T47D (cell line): ENCODE data around the gene EML6.

Experiments
- DNase-seq, 2 experiments: peaks; one replicate each; pipeline versions ENCODE4 v3.0.0 to v3.0.0-alpha.2; 2011 to 2012; ENCODE audit warnings: low read depth in 1 of 2, low spot score in 1 of 2
- JUND ChIP-seq: IDR thresholded peaks from 2 replicates; pipeline ENCODE4 v1.6.1; 2012; ENCODE audit warnings: low read depth
- in situ Hi-C: cut with HindIII; loops from 2 replicates; pipeline ENCODE4 v1.10.0; 2016; ENCODE audit warnings: low sequenced_read_pairs, low pct_unique_long_range_greater_than_20kb

The EML6 gene

DNA sequence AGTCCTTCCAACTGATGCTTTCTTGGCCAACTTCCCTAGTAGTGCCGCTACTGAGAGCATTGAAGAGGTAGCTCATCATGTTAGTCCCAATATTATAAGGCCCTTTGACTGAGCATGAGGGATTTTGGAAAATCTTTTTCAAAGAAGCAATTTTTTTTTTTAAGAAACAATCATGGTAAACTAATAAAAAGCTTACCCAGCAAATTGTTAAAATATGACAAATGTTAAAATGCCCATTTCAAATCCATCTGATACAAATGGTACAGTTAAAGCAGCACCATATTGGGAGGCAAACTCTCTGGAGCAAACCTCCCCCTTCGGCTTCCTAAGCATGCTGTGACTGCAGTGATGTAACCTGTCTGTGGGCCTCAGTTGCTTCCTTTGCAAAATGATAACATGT lies 191.2 kb downstream of the EML6 start:
- TF ChIP-seq JUND, result no peak
- in situ Hi-C loops, result no loop called here
- DNase-seq, result no peak

GRCh38 chr2:54915101-54915500 lies 191.6 kb downstream of the EML6 start:
- TF ChIP-seq JUND, result no peak
- no peak for DNase-seq
- in situ Hi-C loops, result no loop called here

GRCh38 chr2:54916637-54917036 lies 193.2 kb downstream of the EML6 start:
- no peak for TF ChIP-seq JUND
- DNase-seq, result no peak
- in situ Hi-C loops, result no loop called here

DNA sequence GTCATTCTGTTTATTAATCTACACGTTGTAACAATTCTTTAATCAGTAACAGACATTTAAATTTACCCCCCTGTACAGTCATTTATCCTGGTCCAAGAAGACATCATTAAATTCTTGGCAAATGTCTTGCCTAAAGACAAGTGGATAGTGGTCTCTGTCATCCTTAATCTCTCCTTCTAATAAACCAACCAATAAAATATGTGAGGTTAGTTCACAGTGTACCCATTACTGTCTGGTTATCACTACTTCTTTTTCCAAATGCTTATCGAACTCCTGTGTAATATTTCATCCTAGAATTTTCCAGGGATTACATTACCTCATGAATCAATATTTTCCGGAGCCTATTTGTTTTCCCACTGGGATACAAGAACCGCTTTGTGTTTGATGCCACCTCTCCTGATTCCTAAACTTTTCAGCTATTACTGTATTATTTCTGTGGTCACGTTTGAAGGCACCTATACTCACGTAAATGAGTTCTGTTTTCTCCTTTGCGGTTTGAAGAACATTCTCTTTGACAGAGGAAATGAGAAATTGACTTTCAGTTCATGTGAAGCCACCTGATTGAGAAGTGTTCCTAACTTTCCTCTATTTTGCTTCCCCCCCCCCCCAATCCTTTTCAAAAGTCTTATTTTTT lies 195.3 kb downstream of the EML6 start:
- TF ChIP-seq JUND, result no peak
- in situ Hi-C loops, result no loop called here
- no peak for DNase-seq

DNA sequence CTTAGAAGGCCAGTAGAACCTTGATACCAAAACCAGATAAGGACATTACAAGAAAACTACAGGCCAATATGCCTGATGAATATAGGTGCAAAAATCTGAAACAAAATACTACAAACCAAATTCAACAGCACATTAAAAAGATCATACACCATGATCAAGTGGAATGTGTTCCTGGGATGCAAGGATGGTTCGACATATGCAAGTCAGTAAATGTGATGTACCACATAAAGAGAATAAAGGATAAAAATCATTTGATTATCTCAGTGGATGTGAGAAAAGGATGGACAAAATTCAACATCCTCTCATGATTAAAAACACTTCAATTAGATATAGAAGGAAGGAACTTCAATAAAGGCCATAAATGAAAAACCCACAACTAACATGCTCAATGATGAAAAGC lies 197.2 kb downstream of the EML6 start:
- DNase-seq, result no peak
- in situ Hi-C loops, result no loop called here
- TF ChIP-seq JUND, result no peak

DNA sequence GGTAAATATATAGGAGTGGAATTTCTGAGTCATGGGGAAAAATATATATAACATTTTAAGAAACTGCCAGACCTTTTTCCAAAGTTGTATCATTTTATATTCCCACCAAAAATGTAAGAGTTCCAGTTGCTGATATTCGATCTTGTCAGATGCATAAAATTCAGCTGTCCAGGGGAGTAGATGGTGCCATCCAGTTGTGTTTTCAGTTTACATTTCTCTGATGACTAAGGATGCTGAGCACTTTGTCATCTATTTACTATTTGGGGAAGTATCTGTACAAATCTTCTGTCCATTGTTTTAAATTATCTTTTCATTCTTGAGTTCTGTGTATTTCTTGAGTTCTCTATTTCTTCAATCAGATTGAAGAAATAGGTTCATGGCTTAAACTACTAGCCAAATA lies 200.7 kb downstream of the EML6 start:
- in situ Hi-C loops, result no loop called here
- TF ChIP-seq JUND, result no peak
- no peak for DNase-seq

- in situ Hi-C loops, result no loop called here
- TF ChIP-seq JUND, result no peak
- no peak for DNase-seq
Measured at GRCh38 chr2:54925022-54925421, 201.6 kb downstream of the EML6 start.

DNA sequence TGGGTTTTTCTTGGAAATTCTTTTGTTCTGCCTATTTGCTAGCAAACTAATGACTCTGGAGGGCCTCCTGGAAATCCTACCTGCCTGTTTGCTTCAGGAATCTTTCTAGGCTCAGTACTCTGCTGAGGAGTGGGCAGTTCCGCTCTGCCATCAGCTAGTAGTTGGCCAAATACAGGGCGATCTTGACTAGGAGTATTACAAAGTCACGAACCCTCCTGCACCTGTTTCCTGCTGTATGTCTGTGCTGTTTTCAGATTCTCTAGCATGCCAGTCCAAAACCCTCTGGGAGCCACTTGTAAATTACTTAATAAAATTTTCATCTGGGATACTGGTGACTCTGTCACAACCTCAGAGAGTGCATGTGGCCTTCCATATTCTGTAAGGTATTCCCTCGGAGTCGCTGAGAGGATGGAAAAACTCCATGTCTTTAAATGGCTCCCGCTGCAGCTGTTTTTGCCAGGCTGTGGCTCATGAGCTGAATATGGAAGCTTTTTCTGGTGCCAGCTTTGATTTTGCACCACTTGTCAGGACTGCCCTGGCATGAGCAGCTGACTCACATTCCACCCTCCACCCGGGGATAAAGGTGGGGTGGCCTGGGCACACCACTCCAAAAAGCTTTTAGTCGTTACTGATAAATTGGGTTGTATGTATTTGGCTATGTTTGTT lies 203.8 kb downstream of the EML6 start:
- in situ Hi-C loops, result no loop called here
- DNase-seq, result no peak
- TF ChIP-seq JUND, result no peak

- DNase-seq, result no peak
- in situ Hi-C loops, result no loop called here
- no peak for TF ChIP-seq JUND
Measured at GRCh38 chr2:54927751-54928615, 204.5 kb downstream of the EML6 start.

DNA sequence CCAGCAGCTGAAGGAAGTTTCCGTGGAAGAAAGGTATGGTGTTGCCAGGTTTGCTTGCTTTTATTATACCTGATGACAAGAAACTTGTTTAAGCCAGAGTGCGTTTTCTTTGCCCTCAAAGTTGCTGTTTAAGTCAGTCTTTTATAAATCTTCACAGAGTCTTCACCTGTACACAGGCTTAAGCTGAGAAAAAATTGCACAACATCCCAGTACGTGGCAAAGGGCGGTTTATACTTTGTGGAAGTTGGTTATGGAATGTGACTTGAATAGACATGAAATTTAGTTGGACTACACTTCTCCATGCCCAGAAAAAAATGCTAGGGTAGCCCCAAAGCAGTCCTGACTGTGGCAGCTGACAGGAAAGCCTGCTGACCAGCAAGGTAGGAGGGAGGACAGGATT lies 205.3 kb downstream of the EML6 start:
- in situ Hi-C loops, result no loop called here
- no peak for TF ChIP-seq JUND
- DNase-seq, result no peak

DNA sequence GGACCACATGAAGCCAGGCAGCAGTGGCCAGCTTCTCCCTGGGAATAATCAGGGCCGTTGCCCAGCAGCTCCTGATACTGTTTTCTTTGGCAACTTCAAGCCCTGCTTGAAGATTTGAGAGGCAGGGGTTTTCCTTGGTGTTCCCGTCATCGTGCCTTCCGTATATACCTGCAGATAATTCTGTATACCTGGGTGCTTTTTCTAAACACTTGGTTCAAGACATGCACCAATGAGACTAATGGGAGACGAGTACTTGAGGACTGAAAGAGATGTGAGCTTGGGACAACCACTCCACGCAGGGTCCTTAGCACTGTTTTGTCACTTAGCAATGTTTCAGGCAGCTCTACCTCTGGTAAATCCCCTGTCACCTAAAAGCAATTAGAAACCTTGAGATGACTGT lies 208.0 kb downstream of the EML6 start:
- DNase-seq, result no peak
- in situ Hi-C loops, result no loop called here
- TF ChIP-seq JUND, result no peak

DNA sequence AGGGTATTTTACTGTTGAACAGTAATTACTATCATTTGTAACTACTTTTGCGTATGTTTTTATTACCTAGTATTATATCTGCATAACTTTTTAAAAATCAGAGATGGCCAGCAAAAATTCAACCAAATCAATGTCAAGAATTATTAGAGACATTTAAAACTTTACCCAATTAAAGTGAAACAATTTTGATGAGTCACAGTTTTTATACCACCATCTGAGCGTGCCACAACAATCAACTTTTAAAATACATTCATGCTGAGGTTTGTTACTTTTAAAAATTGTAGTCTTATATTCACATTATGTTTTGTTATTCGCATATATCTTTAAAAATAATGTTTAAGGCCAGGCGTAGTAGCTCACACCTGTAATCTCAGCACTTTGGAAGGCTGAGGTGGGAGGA lies 211.9 kb downstream of the EML6 start:
- DNase-seq, result no peak
- no peak for TF ChIP-seq JUND
- in situ Hi-C loops, result no loop called here

DNA sequence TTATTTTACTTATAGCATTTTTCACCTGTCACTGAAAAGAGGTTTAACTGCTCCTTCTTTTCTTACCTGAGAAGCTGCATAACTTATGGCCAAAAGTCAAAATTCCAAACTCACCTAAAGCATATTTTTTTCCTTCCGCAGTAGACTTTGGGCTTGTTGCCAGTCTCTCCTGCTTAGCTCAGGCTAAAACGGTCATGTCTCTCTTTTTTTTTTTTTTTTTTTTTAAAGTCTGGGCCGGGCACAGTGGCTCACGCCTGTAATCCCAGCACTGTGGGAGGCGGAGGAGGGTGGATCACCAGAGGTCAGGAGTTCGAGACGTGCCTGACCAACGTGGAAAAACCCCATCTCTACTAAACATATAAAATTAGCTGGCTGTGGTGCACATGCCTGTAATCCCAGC lies 213.3 kb downstream of the EML6 start:
- in situ Hi-C loops, result no loop called here
- DNase-seq, result no peak
- no peak for TF ChIP-seq JUND
